ENCODE measurements around the gene CACNG6.

CACNG6 gene

GRCh38 chr19:53966931-53967330 is 24.5 kb upstream of the CACNG6 start:
- no peak for DNase-seq (ENCODE audit: extremely low read depth, low read depth)
- H3K4me3 ChIP-seq (replicated peaks; ENCODE audit: low read depth, low read length) = no peak overlapping the region
- TF ChIP-seq, protein P1, sequence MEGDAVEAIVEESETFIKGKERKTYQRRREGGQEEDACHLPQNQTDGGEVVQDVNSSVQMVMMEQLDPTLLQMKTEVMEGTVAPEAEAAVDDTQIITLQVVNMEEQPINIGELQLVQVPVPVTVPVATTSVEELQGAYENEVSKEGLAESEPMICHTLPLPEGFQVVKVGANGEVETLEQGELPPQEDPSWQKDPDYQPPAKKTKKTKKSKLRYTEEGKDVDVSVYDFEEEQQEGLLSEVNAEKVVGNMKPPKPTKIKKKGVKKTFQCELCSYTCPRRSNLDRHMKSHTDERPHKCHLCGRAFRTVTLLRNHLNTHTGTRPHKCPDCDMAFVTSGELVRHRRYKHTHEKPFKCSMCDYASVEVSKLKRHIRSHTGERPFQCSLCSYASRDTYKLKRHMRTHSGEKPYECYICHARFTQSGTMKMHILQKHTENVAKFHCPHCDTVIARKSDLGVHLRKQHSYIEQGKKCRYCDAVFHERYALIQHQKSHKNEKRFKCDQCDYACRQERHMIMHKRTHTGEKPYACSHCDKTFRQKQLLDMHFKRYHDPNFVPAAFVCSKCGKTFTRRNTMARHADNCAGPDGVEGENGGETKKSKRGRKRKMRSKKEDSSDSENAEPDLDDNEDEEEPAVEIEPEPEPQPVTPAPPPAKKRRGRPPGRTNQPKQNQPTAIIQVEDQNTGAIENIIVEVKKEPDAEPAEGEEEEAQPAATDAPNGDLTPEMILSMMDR (IDR thresholded peaks at IDR 0.05; ENCODE audit: low read depth, low read length, missing control alignments) = no peak

DNA sequence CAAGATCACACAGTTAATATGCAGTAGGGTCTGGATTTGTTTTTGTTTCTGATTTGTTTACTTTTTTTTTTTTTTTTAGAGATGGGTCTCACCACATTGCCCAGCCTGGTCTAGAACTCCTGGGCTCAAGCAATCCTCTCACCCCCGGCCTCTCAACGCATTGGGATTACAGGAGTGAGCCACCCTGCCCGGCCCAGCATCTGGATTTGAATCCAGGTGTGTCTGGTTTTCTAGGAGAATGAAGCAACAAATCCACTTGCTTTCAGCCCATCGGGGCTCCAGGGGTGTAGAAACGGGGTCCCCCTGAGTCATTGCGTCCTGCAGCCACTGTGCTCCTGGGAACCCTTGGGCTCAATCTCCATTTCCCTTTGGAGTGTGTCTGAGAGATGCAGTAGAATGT is 22.1 kb upstream of the CACNG6 start:
- H3K4me3 ChIP-seq (replicated peaks; ENCODE audit: low read depth, low read length) = no peak overlapping the region
- TF ChIP-seq, protein P1 (IDR thresholded peaks at IDR 0.05; ENCODE audit: low read depth, low read length, missing control alignments) = no peak
- no peak for DNase-seq (ENCODE audit: extremely low read depth, low read depth)

DNA sequence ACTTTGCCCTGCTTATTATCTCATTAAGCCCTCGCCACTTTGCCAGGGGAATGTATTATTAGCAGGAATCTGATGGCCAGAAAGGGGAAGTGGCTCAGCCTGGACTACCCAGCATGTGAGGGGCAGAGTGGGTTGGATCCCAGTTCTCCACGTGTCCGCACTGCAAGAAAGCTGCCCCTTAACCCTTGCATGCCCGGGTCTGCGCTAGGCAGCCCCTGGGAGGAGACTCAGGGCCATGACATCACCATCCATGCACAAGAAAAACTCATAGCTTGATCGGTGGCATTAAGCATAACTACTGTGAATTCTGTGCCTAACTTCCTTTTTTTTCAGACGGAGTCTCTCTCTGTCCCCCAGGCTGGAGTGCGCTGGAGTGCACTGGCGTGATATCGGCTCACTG is 19.8 kb upstream of the CACNG6 start:
- TF ChIP-seq, protein P1 (IDR thresholded peaks at IDR 0.05; ENCODE audit: low read depth, low read length, missing control alignments) = no peak
- H3K4me3 ChIP-seq (replicated peaks; ENCODE audit: low read depth, low read length) = no peak overlapping the region
- no peak for DNase-seq (ENCODE audit: extremely low read depth, low read depth)

DNA sequence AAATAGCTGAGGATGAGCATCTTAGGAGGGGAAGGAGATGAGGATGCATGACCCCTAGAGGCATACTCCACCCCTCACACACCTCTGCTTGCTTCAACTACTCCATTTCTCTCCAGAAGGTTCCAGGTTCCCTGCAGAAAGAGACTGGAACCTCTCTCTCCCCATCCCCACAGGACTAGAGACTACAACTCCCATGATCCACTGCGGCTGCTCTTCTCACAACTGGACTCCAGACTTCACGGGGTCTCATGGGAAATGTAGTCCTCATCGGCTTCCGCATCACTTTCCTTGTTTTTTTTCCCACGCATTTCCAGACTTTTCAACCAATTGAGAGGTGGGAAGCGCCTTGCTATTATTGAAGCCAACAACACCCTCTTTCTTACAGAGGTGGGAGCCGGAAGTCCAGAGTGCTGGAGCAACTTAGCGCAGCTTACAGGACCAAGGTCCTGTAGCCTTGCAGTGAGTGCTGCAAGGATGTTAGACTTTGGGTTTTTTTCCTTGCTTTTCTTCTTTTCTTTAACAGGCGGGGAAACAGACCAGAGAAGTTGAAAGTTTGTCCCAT is 13.9 kb upstream of the CACNG6 start:
- TF ChIP-seq, protein P1 (IDR thresholded peaks at IDR 0.05; ENCODE audit: low read depth, low read length, missing control alignments) = no peak
- peak; percentile 41 for DNase-seq (ENCODE audit: extremely low read depth, low read depth)
- H3K4me3 ChIP-seq (replicated peaks; ENCODE audit: low read depth, low read length) = no peak overlapping the region

- DNase-seq (ENCODE audit: extremely low read depth, low read depth) = no peak
- TF ChIP-seq, protein P1 (IDR thresholded peaks at IDR 0.05; ENCODE audit: low read depth, low read length, missing control alignments) = no peak
- no peak overlapping the region for H3K4me3 ChIP-seq (replicated peaks; ENCODE audit: low read depth, low read length)
Measured at GRCh38 chr19:53977991-53978731, 13.3 kb upstream of the CACNG6 start.

DNA sequence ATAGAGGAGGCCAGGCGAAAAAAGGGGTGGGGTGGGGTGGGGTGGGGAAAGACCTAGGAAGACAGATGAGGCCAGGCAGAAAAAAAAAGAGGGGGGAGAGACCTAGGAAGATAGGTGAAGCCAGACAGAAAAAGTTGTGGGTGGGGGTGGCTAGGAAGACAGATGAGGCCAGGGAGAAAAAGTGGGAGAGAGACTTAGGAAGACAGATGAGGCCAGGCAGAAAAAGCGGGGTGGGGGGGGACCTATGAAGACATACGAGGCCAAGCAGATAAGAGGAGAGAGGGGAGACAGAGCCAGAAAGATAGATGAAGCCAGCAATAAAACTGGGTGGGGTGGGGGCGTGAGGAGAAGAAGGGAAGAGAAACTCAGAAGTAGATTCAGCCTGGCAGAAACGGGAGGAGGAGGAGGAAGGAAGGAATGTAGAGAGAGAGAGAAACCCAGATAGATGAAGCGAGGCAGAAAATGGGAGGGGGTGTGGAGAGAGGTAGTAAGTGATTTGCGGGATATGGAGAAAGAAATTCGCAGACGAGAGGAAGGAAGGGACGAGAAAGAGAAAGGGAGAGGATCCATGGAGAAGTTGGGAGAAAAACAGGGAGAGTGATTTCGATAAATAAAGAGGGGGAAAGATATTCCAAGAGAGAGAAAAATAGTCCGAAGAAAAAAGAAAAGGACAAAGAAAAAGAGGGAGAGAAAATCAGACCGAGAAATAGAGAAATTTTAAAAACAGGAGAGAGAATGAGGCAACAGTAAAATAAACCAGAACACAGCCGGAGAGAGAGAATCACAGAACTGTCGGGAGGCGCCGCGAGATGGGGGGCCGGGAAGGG is 12.2 kb upstream of the CACNG6 start:
- H3K4me3 ChIP-seq (replicated peaks; ENCODE audit: low read depth, low read length) = peak overlapping the region; percentile 46
- TF ChIP-seq, protein P1 (IDR thresholded peaks at IDR 0.05; ENCODE audit: low read depth, low read length, missing control alignments) = no peak
- no peak for DNase-seq (ENCODE audit: extremely low read depth, low read depth)

Measured in HFF-Myc (cell line).